Stimulated activated CD8-positive, alpha-beta memory T cell treated with anti-CD3 and anti-CD28 coated beads, Interleukin-2, amount 100 ng/mL, for 48 hours (primary cell): ENCODE data around the gene UBE2G2.

Experiments used
- DNase-seq, 2 donors: peaks; one replicate each; pipeline ENCODE4 v3.0.0-alpha.2; 2020; ENCODE audit warnings: low read depth in 2 of 2

Gene UBE2G2

GRCh38 chr21:44751186-44751798, 50.3 kb downstream of the UBE2G2 start:
- DNase-seq: no peak

- DNase-seq: no peak
Observed at GRCh38 chr21:44750675-44751025, 51.0 kb downstream of the UBE2G2 start.

GRCh38 chr21:44749759-44750674, 51.6 kb downstream of the UBE2G2 start:
- DNase-seq: no peak

GRCh38 chr21:44749116-44749758, 52.4 kb downstream of the UBE2G2 start:
- DNase-seq: no peak

- DNase-seq: no peak
Observed at GRCh38 chr21:44748621-44749020, 53.0 kb downstream of the UBE2G2 start.

- no peak for DNase-seq
Observed at GRCh38 chr21:44742418-44743153, 59.0 kb downstream of the UBE2G2 start.

- no peak for DNase-seq
Observed at GRCh38 chr21:44741921-44742320, 59.7 kb downstream of the UBE2G2 start.

GRCh38 chr21:44740742-44741141, 60.9 kb downstream of the UBE2G2 start:
- DNase-seq: no peak

- no peak for DNase-seq
Observed at GRCh38 chr21:44739316-44739715, 62.3 kb downstream of the UBE2G2 start.

GRCh38 chr21:44738621-44739020, 63.0 kb downstream of the UBE2G2 start:
- DNase-seq: no peak

- no peak for DNase-seq
Observed at GRCh38 chr21:44737706-44738354, 63.8 kb downstream of the UBE2G2 start.

GRCh38 chr21:44736291-44737004, 65.2 kb downstream of the UBE2G2 start:
- no peak for DNase-seq

GRCh38 chr21:44735821-44736220, 65.8 kb downstream of the UBE2G2 start:
- no peak for DNase-seq

- no peak for DNase-seq
Observed at GRCh38 chr21:44734841-44735240, 66.8 kb downstream of the UBE2G2 start.

GRCh38 chr21:44734026-44734745, 67.4 kb downstream of the UBE2G2 start:
- DNase-seq: no peak

GRCh38 chr21:44732956-44733355, 68.7 kb downstream of the UBE2G2 start:
- no peak for DNase-seq

- DNase-seq: no peak
Observed at GRCh38 chr21:44732263-44732662, 69.4 kb downstream of the UBE2G2 start.

- no peak for DNase-seq
Observed at GRCh38 chr21:44730951-44731579, 70.6 kb downstream of the UBE2G2 start.

- no peak for DNase-seq
Observed at GRCh38 chr21:44730028-44730395, 71.6 kb downstream of the UBE2G2 start.
